Cardiac atrium fibroblast (primary cell): ENCODE results near the gene CEBPB. TPM values are rescaled to one million over a fixed set of nuclear protein-coding genes. Genes with fewer than 3 reads are reported as not detected.

Experiments
- total RNA-seq: library from RNA; depleted of rRNA; stranded (reverse); fragments of >200 nt; gene quantifications from 2 replicates; pipeline ENCODE4 v1.2.3, GENCODE V29; 2015

Gene CEBPB
- 53.6 and 80.2 TPM in 2 replicates for total RNA-seq

GRCh38 chr20:50190251-50191064 is at the start of gene CEBPB:
Gene CEBPB (plus strand): TSS chr20:50190830. CDS start chr20:50191034, 204 bp downstream.

GRCh38 chr20:50153500-50154377 is 36.9 kb upstream of the CEBPB start, which contains the start of gene PEDS1:
Gene PEDS1 (minus strand): TSS chr20:50153723. CDS start chr20:50153637, 86 bp downstream.

Other genes with a start within 250 kb of the CEBPB start
- gene SNAI1, start 207.8 kb upstream of the CEBPB start, total RNA-seq: 19.3 and 19.7 TPM in 2 replicates
- 56.7 and 59.3 TPM in 2 replicates for gene UBE2V1, start 77.7 kb upstream of the CEBPB start, total RNA-seq
- 45.3 and 48.8 TPM in 2 replicates for gene PEDS1, start 37.1 kb upstream of the CEBPB start, total RNA-seq